Stimulated activated CD8-positive, alpha-beta memory T cell treated with anti-CD3 and anti-CD28 coated beads, Interleukin-15, amount 100 ng/mL, for 4 hours (primary cell): Measurements from ENCODE around the gene LYRM4.
"Not testable (repeated sequence)": the region's sequence is repeated elsewhere in the genome, so short reads cannot be mapped to it uniquely, and the experiment has no call there.

Experiments
- DNase-seq, 2 donors: peaks; one replicate each; pipeline ENCODE4 v3.0.0-alpha.2; 2020; ENCODE audit warnings: low read depth in 2 of 2

LYRM4 gene

DNA sequence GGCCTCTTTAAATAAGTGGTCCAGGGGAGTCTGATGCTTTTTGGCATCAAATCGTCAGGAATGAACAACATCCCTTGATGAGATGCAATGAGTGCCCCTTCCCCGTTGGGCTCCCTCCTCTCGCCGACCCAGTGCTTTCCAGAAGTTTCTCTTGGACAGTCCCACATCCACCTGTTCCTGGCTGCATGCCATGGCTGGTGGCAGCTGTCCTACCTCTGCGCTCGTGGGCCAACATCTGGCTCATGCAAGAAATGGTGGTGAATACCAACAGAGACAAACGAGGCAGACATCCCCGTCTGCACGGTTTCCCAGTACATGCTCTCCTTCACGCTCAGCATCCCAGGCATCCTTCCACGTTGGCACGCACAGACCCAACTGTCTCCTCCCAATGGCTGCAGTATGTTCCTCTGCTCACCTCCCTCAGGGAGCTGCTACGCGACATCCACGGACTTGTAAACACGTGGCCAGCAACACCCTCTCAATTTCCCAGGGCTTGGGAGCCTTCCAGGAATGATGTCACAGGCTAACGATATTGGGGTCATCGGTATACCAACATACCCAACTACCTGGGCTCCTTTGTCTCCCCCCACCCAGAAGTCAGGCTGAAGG is 138.1 kb downstream of the LYRM4 start:
- DNase-seq, result no peak

- DNase-seq, result no peak
Observed at GRCh38 chr6:5121956-5122355, 138.8 kb downstream of the LYRM4 start.

DNA sequence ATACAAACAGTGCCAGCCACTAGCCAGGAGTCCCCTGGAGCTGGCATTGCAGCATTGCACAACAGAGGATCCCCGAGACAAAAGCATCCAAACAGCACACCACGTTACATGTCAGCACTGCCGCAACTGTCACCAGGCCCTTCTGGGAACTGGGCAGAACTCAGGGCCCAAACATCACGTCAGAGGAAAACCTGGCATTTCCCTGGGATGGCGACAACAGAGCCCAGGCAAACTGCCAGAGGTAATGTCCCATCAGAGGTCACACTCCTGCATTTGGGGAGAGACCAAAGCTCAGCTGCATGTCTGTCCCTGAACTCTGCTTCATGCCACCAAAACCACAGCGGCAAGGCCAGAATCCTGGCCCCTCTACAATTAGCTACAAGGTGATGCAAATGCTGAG is 139.3 kb downstream of the LYRM4 start:
- no peak for DNase-seq

GRCh38 chr6:5120543-5120942 is 140.2 kb downstream of the LYRM4 start:
- DNase-seq, result not testable (repeated sequence)

DNA sequence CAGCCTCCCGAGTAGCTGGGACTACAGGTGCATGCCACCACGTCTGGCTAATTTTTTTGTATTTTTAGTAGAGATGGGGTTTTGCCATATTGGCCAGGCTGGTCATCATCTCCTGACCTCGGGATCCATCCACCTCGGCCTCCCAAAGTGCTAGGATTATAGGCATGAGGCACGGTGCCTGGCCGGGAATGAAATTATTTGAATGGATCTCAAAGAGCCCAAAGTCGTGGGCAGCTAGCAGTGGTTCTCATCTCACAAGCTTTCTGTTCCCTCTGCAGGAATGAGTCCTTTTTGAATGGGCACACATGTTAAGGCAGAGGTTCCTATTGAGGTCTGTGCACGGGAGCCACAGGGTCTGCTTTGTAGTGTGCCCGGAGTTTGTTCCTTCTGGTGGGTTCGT is 140.7 kb downstream of the LYRM4 start:
- no peak for DNase-seq

DNA sequence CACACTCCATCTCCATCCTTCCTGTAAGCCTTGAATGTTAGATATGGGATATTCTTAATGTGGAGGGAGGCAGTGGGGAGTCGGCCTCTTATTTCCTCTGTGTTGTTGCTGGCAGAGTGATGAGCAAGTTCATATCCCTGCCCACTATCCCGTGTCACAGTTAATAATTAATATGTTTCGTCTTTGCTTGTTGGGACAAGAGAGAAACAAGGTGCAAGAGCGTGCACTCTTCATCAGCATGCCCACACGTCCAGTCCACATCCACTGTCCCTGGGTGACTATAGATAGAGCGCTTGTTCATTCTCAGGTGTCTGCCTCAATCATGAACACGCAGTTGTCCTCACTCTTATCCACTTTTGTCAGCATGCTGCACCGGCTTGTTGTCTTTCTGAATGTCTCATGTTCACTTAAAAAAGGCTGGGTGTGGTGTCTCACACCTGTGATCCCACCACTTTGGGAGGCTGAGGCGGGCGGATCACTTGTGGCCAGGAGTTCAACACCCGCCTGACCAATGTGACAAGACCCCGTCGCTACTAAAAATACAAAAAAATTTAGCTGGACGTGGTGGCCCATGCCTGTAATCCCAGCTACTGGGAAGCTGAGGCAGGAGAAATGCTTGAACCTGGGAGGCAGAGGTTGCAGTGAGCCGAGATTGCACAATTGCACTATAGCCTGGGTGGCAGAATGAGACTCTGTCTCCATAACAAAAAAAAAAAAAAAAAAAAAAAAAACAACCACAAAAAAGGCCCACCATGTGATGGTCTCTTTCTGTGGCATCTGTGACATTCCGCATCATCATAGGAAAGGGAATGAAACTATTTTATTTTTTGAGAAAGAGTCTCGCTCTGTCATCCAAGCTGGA is 141.4 kb downstream of the LYRM4 start:
- DNase-seq, result no peak

DNA sequence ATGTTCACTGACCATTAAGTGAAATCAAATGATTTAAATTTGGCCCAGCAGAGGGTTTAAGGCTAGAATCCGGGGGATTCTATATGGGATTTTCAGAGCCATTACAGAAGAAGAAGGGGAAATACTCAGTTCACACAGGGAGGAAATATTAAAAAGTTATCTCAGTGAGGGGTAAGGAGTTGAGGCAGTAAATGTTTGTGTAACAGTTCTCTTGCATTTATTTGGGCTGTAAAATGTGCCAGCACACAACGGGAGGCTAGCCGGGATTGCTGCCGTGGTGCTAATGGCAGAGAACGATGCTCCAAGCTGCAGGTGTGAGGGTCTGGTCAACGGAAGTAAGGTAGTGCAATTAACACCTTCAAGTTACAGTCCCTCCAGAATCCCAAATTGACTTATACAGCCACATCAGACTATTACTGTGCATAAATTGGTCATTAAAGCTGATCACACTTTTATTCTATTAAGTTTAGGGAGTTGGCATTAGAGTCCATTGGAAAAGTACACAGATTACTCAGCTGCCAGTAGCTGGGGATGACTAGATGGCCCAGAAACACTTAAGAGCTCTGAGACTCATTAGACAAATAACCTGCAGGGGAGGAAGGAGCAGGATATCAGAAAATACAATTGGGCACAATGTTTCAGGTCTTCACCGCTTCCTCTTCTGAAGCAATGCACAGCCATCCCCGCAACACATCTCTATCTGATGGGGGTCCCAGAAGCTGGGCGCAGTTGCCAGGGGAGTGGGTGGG is 144.3 kb downstream of the LYRM4 start:
- DNase-seq, result no peak

GRCh38 chr6:5115168-5115567 is 145.6 kb downstream of the LYRM4 start:
- DNase-seq, result no peak

GRCh38 chr6:5113096-5113495 is 147.7 kb downstream of the LYRM4 start:
- no peak for DNase-seq

DNA sequence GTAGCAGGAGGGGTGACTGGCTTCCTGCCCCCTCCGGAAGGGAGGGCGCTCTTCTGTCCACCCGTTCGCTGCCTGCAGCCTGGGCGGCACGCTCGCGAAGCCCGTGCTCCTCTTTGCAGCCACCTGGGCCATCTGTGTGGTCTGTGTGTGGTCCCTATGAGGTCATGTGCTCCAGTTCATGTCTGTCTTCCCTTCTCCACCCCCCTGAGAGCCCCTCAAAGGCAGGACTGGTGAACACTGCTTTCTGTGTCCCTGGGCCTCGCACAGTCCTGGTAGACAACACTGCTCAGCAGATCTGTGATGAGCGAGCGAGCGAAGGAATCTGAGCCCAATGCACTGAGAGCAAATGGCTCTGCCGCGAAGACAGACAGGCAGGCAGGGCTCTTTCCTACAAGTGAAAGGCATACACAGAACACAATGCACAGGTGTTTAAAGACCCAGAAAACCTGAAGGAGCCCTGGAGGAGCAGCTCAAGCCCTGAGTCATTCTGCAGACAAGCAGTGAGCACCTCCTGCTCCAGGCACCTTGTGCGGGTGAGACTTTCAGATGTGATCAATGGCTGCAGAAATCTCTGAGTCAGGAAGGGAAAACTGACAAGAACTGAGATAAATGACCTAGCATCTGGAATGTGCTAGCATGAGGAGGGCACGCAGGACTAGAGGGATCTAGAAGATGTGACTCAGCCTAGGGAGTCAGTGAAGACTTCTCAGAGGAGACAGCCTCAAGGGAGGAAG is 148.5 kb downstream of the LYRM4 start:
- DNase-seq, result no peak

- no peak for DNase-seq
Observed at GRCh38 chr6:5111626-5112025, 149.1 kb downstream of the LYRM4 start.

GRCh38 chr6:5110246-5110645 is 150.5 kb downstream of the LYRM4 start:
- DNase-seq, result no peak

- no peak for DNase-seq
Observed at GRCh38 chr6:5109436-5109835, 151.3 kb downstream of the LYRM4 start.

- DNase-seq, result no peak
Observed at GRCh38 chr6:5108536-5109150, 152.1 kb downstream of the LYRM4 start.

DNA sequence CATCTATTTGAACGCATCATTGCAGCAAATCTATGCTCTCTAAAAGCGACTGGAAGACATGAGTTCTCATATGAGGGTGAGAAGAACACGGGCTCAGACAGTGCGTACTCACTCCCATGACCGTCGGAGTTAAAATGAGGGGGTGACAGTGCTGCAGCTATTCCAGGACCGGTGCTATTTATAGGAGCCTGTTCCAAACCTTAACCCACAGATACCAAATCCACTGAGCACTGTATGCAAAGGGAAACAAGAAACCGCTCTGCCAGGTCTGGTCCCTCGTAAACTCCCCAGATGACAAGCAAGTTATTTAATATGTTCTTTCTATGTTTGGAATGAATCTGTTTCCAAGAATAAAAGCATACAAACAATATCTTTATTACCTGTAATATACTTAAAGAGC is 152.7 kb downstream of the LYRM4 start:
- no peak for DNase-seq

- DNase-seq, result no peak
Observed at GRCh38 chr6:5107341-5107740, 153.4 kb downstream of the LYRM4 start.

GRCh38 chr6:5105146-5105545 is 155.6 kb downstream of the LYRM4 start:
- no peak for DNase-seq

- DNase-seq, result no peak
Observed at GRCh38 chr6:5104667-5105066, 156.1 kb downstream of the LYRM4 start.

DNA sequence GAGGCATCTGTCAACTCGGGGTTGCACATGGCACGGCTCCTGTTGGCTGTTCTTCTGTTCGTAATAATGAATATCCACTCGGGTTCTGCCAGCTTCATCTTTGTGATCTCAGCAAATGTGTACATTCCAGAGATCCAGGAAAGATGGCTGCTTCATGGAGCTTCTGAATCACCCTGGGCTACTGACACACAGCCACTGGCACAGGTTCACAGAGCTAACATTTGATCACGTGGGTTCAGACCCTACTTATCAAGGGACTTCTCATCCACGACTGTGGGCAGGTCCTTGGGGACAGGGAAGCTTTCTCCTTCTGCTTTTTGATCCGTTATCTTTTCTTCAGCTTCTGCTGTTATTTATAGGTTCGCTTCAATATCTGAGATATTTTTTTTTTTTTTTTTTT is 157.5 kb downstream of the LYRM4 start:
- DNase-seq, result no peak

DNA sequence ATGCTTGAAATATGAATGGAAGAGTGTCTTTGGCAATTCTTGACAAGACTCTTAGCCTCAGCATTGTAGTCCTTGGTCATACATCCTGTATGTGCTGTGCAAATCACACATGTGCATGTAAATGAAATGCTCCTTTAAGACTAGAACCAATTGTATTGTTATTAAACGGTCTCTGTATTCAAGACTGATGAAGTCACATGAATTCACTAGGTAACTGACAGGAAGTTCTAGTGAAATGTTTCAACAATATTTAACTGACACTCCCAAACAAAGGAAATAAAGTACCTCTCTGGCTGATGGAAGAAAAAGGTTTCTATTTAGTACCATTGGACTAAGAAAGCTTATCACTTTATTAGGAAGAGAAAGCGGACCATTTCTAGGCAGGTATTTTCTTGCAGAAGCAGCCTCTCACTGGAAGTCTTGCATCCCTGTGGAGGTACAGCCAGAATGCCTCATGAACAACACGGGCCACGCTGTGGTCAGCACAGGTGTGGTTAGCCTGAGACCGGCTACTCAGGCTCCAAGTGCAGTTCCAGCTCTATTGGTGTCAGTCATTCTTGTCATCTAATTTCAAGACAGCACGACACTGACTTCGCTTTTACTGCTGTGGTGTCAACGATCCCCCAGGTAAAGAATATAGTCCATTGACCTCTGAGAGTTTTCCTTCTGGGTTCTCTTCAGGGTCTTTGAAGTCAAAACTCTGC is 158.3 kb downstream of the LYRM4 start:
- DNase-seq, result no peak

- no peak for DNase-seq
Observed at GRCh38 chr6:5100806-5101205, 159.9 kb downstream of the LYRM4 start.
